Activated T-cell treated with anti-CD3 and anti-CD28 coated beads for 4 hours (primary cell): Measurements from ENCODE around the gene GABRD.

ENCODE experiments used
- DNase-seq: peaks from one replicate; pipeline ENCODE4 v3.0.0-alpha.2; 2020

Gene GABRD

DNA sequence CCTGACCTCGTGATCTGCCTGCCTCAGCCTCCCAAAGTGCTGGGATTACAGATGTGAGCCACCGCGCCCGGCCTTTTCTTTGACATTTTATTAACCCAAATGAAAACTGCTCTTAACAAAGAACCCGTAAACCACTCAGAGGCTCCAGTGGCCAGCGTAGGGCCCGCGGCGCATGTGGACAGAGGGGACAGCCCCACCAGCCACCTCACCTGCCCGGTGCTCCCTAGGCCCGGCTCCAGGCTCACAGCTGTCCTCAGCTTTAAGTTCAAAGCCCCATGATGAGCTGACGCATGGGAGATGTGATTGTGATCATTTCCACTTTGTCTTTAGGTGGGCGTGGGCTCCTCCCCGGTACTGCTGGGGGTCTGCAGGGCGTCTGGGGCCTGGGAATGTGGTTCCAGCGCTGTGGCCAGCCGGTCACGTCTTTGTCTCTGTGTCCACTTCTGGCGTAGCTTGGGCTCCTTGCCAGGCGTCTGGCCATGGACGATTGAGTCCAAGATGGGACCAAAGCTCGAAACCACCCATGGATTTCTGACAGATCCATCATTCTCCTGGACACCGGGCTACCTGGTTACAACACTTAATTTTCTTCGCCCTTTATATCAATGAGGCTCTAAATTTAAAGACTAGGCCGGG, 37.9 kb downstream of the GABRD start:
- no peak for DNase-seq

GRCh38 chr1:2059290-2059953, 40.3 kb downstream of the GABRD start:
- no peak for DNase-seq

- DNase-seq: no peak
Observed at GRCh38 chr1:2060072-2060471, 40.9 kb downstream of the GABRD start.

DNA sequence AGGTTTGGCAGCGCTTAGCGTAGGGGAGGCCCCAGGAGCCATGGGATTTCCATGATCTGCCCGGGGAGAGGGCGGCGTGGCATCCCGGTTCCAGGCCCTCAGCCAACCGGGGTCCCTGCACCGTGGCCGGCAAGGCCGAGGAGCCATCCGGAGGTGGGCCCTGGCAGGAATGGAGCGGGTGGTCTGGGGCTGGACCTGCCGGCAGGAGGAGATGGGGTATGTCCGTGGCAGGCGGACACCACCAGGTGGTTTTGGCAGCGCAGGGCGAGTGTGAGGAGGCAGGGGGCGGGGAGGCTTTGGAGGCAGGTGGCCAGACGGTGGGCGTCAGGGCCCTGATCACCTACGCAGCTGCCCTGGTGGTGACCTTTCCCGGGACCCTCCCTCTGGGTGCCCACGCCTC, 41.4 kb downstream of the GABRD start:
- no peak for DNase-seq

DNA sequence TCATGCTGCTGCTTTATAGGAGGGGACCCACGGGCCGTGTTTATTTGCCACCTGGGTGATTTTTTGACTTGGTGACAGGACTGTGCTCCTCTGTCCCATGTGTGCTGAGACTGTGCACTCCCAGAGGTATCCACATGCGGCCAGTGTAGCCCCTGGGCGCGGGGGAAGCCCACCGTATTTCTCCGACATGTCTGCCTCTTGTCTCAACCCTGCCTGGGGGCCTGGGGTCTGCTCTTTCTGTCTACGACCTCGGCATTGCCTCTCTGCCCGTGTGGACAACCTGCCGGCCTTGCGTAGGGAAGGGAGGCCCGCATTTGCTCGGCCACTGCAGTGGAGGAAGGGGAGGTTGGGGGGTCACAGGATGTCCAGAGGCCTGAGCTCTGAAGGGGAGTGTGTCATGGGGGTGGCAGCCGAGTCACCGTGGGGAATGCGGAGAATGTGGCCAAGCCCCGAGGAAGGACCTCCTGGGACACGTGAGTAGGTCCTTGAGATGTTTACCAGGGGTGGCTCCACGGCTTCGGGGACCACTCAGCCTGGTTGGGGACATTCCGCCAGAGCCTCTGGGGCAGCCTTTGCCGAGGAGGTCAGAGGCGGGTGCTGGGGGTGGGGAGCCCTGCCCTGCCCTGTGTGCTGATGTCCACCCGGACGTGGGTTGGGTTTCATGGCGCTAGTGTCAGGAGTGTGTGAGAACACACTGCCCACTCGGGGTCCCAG, 42.1 kb downstream of the GABRD start:
- DNase-seq: no peak

- DNase-seq: no peak
Observed at GRCh38 chr1:2065699-2066098, 46.6 kb downstream of the GABRD start.

- no peak for DNase-seq
Observed at GRCh38 chr1:2067393-2067792, 48.2 kb downstream of the GABRD start.

DNA sequence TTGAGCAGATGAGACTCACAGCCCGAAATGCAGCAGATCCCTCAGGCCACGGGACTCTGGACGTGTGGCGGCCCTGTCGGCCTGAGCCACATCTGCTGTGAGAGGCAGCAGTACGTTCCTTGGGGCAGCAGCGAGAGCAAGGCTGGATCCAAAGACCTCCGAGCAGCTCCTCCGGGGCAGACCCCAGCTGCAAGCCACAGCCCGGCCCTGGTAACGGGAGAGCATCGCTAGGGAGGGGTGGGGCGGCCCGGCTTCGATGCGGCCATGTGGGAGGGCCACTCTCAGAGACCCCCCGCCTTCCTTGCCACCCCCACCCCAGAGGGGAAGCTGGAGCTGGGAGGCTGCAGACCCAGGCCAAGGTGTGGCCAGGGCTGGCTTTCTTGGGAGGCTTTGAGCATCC, 48.8 kb downstream of the GABRD start:
- no peak for DNase-seq

DNA sequence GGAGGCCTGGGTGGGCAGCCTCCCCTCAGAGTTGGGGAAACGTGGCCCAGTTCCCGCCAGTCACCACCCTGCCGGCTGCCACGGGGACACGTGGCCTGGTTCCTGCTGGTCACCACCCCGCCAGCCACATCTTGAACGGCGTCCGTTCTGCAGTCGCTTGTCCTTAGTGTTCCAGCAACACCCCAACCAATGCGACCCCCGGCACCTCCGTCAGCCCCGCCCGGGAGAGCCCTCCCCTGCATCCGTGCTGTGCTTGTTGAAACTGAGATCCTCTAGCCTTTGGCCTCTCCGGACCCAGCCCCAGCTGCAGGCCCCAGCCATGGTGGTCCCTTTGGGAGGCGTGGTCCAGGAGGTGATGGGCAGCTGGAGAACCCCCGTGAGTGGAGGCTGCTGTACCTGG, 49.8 kb downstream of the GABRD start:
- DNase-seq: no peak

DNA sequence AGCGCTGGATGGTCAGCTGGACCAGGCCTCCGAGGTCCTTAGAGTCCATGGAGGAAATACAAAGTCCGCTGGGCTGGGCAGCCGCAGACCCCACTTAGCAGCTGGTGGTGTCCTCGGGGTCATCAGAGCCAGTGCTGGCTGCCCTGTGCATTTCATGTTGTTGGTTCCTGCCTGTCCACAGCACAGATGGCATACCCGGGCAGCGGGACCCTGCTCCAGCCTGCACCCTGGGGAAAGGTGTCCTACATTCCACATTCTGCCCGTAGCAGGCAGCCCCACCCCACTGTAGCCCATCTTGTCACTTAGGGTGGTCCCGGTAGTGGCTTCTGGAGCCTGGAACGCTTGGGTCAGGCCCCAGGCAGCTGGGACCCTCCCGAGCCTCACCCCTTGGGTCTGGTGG, 50.9 kb downstream of the GABRD start:
- DNase-seq: no peak

GRCh38 chr1:2070800-2071530, 51.8 kb downstream of the GABRD start:
- no peak for DNase-seq

- no peak for DNase-seq
Observed at GRCh38 chr1:2072109-2072806, 53.1 kb downstream of the GABRD start.

GRCh38 chr1:2072891-2073290, 53.7 kb downstream of the GABRD start:
- DNase-seq: no peak

DNA sequence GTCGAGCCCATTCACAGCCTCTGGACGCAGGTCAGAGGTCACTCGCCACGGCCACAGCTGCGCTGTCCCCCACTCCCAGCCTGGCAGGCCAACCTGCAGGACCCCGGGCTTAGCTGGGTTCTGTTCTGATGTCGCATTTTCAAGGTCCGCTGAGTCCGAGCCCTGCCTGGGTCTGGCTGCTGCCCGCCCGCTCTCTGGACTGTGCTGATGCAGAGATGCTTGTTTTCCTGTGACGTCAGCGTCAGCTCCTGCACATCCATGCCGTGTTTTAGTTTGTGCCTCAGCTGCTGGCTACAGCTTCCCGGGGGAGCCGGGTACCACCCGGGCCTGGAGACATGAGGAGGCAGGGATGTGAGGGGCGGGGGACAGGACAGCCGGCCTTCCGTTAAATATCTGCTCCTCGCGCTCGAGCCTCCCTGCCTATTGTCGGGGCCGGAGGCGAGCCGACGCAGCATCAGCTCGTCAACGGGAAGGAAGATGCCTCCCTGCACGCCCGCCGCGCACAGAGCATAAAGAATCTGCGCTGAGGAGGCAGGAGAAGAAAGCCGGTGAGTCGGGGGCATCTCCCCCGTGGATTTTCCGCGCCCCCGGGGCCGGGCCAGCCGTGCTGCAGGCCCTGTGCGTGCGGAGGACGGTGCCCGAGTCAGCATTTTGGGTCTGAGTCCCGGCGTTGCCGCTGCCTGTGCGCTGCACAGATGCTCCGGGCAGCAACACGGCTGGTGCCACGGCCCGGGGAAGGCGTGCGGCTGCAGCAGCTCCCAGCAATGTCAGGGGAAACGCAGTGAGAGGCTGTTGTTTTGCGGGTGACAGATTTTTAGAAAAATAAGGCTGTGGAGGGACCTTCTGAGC, 54.5 kb downstream of the GABRD start:
- no peak for DNase-seq

- DNase-seq: no peak
Observed at GRCh38 chr1:2074396-2074795, 55.3 kb downstream of the GABRD start.

GRCh38 chr1:2074944-2075740, 56.0 kb downstream of the GABRD start:
- DNase-seq: no peak

DNA sequence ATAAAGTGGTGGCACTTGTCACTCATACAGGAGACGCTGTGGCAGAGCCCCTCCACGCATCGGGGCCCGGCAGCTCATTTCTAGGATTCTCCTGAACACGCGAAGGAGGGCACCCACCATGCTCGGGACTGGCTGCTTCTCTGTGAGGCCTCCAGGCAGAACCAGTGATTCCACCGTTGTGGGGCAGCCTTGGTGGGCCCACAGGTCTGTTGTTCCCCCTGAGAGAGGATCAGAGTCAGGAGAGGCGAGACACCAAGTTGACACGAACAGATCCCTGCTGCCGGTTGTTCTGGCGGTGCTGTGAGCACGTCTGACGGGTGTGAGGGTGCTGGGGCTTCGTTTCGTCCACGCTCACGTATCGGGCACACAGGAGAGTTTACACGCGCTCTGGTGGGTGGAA, 57.7 kb downstream of the GABRD start:
- no peak for DNase-seq

DNA sequence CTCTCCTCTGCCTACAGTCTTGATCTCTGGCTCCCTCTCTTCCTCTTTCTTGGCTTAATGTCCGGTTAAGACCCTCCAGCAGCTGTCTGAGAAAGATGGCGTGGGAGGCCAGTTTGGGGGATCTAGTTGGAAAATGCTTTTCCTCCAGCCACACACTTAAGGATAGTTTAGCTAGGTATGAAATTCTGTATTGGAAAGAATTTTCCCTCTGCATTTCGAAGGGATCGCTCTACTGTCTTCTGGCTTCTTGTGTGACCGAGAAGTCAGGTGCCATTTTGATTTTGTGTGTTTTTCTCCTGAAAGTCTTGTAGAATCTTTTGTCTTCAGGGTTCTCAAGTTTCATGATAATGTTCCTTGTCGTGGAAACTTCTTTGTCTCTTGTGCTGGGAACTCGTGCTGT, 59.0 kb downstream of the GABRD start:
- DNase-seq: no peak

DNA sequence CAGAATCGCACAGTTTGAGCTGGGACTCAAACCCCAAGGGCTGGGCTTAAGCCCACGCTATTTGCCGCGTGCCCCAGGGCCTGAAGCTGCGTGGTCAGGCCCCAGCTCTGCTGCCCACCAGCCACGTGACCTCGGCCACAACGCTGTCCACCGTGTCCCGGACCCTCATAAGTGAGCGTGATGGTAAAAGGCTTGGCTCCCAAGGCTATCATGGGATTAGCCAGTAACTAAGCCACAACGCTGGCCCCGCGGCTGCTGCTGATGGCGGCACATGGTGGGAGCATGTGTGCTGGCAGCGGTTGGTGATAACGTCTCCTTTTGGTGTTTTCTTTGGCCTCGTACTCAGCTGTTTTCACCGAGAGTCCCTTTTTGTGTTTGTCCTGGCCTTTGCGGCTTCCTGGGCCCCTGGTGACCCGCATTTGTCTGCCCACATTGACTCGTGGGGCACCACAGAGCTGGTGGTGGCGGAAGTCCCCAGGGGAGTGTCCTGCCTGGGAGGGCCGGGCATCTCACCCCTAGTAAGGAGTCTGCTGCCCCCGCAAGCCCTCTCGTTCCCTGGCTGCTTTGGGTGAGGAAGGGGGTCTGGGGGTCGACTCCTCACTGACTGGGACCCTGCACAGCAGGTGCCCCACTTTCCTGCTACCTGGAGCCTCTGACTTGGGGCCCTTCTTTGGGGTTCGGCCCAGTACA, 60.4 kb downstream of the GABRD start:
- no peak for DNase-seq

- DNase-seq: no peak
Observed at GRCh38 chr1:2080140-2080539, 61.0 kb downstream of the GABRD start.
